ENCODE measurements around the gene ZMYND15.
"Not testable (repeated sequence)": the region's sequence is repeated elsewhere in the genome, so short reads cannot be mapped to it uniquely, and the experiment has no call there.

ZMYND15 gene

DNA sequence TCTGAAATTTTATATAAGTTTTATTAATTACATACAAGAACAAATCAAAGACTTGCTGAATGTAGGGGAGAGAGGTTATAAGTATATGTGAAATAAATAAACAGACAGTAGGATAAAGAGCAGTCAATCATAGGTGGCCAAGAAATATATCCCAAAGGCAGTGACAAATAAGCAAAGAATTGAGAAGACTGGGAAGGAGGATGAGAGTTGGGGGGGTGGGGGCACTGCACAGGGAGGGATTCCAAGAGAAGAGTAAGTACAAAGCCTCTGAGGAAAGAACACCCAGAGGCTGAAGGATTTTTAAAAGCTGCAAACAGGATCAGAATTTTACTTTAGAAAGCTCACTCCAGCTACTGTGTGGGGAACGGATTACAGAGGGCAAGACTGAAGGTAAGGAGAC, 38.5 kb upstream of the ZMYND15 start:
- no peak for DNase-seq (ENCODE audit: low read depth)
- TF ChIP-seq, protein P1, sequence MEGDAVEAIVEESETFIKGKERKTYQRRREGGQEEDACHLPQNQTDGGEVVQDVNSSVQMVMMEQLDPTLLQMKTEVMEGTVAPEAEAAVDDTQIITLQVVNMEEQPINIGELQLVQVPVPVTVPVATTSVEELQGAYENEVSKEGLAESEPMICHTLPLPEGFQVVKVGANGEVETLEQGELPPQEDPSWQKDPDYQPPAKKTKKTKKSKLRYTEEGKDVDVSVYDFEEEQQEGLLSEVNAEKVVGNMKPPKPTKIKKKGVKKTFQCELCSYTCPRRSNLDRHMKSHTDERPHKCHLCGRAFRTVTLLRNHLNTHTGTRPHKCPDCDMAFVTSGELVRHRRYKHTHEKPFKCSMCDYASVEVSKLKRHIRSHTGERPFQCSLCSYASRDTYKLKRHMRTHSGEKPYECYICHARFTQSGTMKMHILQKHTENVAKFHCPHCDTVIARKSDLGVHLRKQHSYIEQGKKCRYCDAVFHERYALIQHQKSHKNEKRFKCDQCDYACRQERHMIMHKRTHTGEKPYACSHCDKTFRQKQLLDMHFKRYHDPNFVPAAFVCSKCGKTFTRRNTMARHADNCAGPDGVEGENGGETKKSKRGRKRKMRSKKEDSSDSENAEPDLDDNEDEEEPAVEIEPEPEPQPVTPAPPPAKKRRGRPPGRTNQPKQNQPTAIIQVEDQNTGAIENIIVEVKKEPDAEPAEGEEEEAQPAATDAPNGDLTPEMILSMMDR (conservative IDR thresholded peaks at IDR 0.05; ENCODE audit: control insufficient read depth, insufficient read depth, low read depth, low read length), result no peak
- H3K4me3 ChIP-seq (ENCODE audit: control insufficient read depth, low read depth, low read length), result no peak overlapping the region

DNA sequence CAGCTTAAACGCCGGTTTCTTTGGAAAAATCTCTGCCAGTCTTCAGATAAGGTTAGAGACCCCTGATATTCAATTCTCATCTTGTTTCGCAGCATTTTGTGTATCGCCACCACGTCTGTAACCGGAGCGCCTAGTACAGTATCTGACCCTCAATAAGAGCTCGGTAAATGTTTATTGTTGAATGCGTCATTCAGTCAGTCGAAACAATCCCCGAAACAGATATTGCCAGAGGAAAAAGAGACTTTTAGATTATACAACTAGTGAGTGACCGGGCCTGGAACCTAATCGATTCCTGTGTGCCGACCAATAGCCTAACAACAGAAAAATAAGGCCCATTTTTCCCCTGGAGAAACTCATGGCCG, 36.3 kb upstream of the ZMYND15 start:
- TF ChIP-seq, protein P1 (conservative IDR thresholded peaks at IDR 0.05; ENCODE audit: control insufficient read depth, insufficient read depth, low read depth, low read length), result no peak
- DNase-seq (ENCODE audit: low read depth), result no peak
- H3K4me3 ChIP-seq (ENCODE audit: control insufficient read depth, low read depth, low read length), result peak overlapping the region; percentile 93

DNA sequence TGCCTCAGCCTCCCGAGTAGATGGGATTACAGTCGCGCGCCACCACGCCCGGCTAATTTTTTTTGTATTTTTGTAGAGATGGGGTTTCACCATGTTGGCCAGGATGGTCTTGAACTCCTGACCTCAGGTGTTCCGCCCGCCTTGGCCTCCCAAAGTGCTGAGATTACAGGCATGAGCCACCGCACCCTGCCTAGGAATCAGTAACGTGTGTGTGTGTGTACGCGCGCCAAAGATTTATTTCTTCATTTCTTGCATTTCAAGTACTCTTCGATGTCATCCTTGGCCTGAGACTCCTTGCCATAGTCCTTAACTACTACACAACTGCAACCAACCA, 35.1 kb upstream of the ZMYND15 start:
- H3K4me3 ChIP-seq (ENCODE audit: control insufficient read depth, low read depth, low read length), result peak overlapping the region; percentile 93
- not testable (repeated sequence) for DNase-seq (ENCODE audit: low read depth)

DNA sequence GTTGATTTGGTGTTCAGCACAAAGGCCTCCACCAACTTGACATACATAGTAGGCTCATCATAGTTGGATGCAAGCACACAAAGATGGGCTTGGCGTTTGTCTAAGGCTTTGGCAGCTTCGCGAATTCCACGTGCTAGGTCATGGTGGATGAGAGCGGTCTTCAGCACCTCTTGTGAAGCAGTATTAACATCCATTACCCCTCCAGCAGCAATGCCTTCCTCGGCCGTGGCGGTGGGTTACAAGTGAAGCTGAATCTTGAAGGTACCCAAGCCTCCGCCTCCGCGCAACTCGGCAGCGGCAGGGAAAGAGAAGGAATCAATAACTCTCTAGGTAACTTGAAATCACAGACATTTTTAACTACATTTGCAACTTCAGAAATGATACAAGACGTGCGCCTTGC, 34.6 kb upstream of the ZMYND15 start:
- TF ChIP-seq, protein P1 (conservative IDR thresholded peaks at IDR 0.05; ENCODE audit: control insufficient read depth, insufficient read depth, low read depth, low read length), result no peak
- DNase-seq (ENCODE audit: low read depth), result no peak
- no peak overlapping the region for H3K4me3 ChIP-seq (ENCODE audit: control insufficient read depth, low read depth, low read length)

DNA sequence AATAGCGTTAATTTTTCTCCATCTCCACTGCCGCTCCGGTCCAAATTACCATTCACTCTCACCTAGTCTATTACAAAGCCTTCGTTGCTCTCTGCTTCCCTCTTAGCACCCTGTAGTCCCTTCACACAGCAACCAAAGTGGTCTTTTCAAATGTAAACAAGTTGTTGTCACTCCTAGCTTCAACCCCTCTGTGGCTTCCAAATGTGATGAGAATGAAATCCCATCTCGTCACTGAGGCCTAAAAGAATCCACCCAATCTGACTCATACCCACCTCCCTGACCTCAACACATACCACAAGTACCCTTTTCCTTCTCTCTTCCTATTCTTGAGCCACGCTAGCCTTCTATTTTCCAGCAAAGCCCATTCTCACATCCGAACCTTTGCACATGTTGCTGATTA, 33.5 kb upstream of the ZMYND15 start:
- peak; percentile 63 for DNase-seq (ENCODE audit: low read depth)
- TF ChIP-seq, protein P1 (conservative IDR thresholded peaks at IDR 0.05; ENCODE audit: control insufficient read depth, insufficient read depth, low read depth, low read length), result no peak
- H3K4me3 ChIP-seq (ENCODE audit: control insufficient read depth, low read depth, low read length), result no peak overlapping the region

DNA sequence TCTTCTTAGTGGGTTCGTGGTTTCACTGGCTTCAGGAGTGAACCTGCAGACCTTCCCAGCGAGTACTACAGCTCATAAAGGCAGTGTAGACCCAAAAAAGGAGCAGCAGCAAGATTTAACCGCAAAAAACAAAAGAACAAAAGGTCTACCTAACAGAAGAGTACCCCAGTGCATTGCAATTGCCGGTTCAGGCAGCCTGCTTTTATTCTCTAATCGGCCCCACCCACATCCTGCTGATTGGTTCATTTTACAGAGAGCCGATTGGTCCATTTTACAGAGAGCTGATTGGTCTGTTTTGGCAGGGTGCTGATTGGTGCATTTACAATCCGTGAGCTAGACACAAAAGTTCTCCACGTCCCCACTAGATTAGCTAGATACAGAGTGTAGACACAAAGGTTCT, 31.2 kb upstream of the ZMYND15 start:
- TF ChIP-seq, protein P1 (conservative IDR thresholded peaks at IDR 0.05; ENCODE audit: control insufficient read depth, insufficient read depth, low read depth, low read length), result no peak
- no peak overlapping the region for H3K4me3 ChIP-seq (ENCODE audit: control insufficient read depth, low read depth, low read length)
- no peak for DNase-seq (ENCODE audit: low read depth)

DNA sequence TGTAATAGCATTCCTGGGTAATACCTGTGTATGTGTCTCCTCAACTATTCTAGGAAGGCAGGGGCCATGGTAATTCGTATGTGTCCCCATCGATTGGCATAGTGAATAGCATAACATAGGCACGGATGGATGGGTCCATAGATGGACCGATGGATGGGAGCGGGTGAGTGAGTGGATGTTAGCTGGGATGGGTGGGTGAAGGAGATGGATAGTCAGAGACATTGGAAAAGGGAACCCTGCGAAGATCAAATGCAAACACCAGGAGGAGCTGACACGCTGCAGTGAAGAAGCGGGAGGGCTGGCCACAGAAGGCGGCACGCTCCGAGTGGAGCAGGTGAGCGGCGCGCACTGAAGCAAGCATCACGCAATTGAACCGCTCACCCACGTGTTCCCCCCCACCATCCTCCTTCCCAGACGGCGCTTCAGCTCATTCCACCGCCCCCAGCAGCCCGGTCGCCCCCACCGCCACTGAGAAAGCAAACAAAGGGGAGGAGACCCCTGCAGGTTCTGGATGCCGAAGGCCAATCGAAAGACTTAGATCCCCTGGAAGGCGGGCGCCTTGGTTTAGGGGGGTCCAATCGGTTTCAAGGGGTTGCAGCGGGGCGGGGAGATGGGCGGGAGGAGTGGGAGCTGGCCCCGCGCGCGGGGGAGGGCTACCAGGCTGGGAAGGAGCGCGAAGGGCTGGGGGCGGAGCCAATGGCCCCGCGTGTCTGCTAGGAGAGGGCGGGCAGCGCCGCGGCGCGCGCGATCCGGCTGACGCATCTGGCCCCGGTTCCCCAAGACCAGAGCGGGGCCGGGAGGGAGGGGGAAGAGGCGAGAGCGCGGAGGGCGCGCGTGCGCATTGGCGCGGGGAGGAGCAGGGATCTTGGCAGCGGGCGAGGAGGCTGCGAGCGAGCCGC, 29.6 kb upstream of the ZMYND15 start, which contains the start of gene ARRB2:
Gene ARRB2, plus strand, starts transcription at position 839 of the 899 bp plus-strand sequence. CDS start 90 bp downstream, outside the sequence.
- TF ChIP-seq, protein P1 (conservative IDR thresholded peaks at IDR 0.05; ENCODE audit: control insufficient read depth, insufficient read depth, low read depth, low read length), result peak; percentile 58
- DNase-seq (ENCODE audit: low read depth), result peak; percentile 97
- H3K4me3 ChIP-seq (ENCODE audit: control insufficient read depth, low read depth, low read length), result peak within 1 kb of the TSS; percentile 61
